GM21360 (cell line): ENCODE results near the gene RAB40C.

ENCODE experiments used
- ATAC-seq: cut with Tn5 transposase; IDR thresholded peaks from one replicate; pipeline ENCODE4 v1.9.1; 2021; ENCODE audit warnings: mild to moderate bottlenecking, moderate library complexity; ENCODE audit not compliant: unreplicated experiment

Gene RAB40C

GRCh38 chr16:666572-666971, 76.7 kb downstream of the RAB40C start:
- ATAC-seq: no peak

DNA sequence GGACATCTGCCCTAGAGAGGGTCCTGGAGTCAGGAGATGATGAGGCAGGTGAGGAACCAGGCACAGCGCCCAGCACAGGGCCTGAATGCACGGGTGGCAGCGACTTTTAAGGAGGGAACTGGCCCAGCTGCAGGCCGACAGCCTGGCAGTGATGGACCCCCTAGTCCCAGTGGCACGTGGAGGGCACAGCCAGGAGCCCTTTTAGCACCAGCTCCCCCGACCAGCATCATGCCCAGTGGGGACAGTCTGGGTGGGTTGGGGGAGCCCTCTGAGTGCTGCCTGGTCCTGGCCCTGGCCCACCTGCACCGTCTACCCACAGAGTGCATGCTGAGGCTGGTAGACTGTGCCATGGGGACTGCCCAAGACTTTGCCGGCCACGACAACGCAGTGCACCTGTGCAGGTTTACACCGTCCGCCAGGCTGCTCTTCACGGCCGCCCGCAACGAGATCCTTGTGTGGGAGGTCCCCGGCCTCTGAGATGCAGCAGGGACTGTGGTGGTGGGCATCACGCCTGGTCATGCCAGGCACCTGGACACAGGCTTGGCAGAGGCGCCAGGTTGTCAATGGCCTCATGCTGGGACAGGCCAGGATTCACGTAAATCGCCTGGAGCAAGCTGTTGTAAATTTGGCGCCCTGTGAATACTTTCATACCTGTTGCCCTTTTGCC, 77.4 kb downstream of the RAB40C start:
- no peak for ATAC-seq

DNA sequence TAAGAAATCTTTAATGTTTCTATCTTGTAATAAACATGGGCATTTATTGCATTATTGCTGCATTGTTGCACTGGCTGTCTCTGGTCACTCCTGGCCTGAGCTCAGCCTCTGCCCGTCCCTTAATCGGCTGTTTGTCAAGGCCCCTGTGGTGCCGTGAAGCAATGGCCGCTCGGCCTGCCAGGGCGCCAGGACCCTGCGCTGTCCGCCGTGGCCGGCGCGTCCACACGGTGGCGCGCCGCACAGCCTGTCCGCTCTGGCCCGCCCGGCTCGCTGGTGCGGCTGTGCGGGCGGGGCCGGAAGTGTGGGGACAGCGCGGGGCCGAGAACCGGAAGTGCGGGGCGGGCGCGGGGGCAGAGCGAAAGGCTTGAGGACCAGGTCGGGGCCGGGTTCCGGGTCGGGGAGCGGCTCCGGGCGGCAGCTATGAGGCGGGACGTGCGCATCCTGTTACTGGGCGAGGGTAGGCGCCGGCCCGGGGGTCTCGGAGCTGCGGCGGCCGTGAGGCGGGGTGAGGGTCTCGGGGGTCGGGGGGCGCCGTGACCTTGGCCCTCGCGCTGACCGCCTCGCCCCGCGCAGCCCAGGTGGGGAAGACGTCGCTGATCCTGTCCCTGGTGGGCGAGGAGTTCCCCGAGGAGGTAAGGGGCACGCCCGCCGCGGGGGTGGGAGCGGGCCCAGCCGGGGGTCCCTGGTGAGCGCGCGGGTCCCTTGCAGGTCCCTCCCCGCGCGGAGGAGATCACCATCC, 78.1 kb downstream of the RAB40C start, which contains the start of gene RHOT2:
Gene RHOT2 (plus strand): TSS at position 353 of the 739 bp plus-strand sequence. CDS start 68 bp downstream, at position 421.
- peak; percentile 84 for ATAC-seq

- ATAC-seq: no peak
Measured at GRCh38 chr16:668519-669171, 78.8 kb downstream of the RAB40C start.

- ATAC-seq: no peak
Measured at GRCh38 chr16:669666-670065, 79.8 kb downstream of the RAB40C start.

DNA sequence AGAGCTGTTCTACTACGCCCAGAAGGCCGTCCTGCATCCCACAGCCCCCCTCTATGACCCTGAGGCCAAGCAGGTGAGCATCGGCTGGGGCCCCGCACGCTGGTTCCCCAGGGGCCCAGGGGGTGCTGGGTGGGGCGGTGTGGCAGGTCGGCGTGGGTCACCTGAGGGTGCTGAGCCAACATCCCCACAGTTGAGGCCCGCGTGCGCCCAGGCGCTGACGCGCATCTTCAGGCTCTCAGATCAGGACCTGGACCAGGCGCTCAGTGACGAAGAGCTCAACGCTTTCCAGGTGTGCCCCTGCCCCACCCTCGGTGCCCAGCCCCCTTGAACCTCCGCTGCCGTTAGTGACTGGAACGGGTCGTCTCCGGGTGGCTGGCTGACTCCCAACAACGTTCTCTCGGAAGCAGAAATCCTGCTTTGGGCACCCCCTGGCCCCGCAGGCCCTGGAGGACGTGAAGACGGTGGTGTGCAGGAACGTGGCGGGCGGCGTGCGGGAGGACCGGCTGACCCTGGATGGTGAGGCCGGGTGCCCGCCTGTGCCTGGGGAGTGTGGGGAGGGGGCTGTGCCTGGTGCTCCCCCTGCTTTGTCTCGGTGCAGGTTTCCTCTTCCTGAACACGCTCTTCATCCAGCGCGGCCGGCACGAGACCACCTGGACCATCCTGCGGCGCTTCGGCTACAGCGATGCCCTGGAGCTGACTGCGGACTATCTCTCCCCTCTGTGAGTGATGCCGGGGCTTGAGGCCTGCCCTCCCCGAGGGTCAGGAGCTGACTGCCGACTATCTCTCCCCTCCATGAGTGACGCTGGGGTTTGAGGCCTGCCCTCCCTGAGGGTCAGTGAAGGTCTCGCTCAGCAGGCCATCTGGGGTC, 80.9 kb downstream of the RAB40C start:
- ATAC-seq: no peak

GRCh38 chr16:671353-672131, 81.7 kb downstream of the RAB40C start:
- ATAC-seq: no peak

DNA sequence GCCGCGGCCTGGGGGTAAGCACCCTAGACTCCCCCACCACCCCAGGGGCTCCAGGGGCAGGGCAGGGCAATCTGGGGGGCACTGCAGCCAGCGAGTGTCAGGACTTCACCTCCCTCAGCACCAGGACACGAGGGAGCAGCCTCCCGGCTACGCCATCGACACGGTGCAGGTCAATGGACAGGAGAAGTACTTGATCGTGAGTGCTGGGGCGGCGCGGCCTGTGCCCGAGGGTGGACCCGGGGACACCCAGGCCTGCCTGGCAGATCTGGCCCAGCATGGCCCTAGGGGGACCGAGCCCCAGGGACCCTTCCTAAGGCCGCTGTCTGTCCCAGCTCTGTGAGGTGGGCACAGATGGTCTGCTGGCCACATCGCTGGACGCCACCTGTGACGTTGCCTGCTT, 82.5 kb downstream of the RAB40C start:
- ATAC-seq: no peak

GRCh38 chr16:672851-673250, 83.0 kb downstream of the RAB40C start:
- no peak for ATAC-seq

GRCh38 chr16:673399-673991, 83.6 kb downstream of the RAB40C start:
- ATAC-seq: no peak

DNA sequence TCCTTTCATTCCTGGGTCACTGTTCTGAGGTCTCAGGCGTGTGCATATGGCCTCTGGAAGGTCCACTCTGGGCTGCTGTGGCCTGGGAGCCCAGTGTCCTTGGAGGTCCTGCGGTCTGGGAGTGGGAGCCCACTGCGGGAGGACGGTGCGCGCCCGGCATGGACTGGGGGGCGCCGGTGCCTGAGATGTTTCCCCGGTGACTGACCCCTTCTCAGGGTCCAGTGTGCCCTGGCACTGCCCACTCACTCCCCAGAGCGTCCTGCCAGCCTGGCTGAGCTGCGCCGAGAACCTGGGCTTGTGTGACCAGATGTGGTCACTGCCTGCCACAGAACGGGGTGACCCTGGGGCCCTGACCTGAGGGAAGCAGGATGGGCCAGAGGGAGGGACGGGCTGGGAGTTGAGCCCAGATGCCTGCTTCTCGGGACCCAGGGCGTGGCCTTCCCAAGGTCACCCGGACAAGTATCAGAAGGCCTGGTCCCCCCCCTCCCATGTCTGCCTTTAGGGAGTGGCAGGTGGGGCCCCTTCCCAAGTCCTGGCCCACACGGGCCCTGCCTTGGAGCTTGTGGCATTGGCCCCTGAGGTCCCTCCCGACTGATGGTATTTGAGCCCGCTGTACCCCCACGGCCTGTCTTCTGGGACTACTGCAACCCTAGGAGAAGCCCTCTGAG, 84.5 kb downstream of the RAB40C start:
- no peak for ATAC-seq

GRCh38 chr16:674968-675883, 85.4 kb downstream of the RAB40C start, which contains the start of gene RHBDL1:
TSS of gene RHBDL1 (plus strand) at chr16:675671. CDS start at chr16:675791, 120 bp downstream.
- no peak for ATAC-seq

GRCh38 chr16:675884-676564, 86.2 kb downstream of the RAB40C start:
- ATAC-seq: no peak

DNA sequence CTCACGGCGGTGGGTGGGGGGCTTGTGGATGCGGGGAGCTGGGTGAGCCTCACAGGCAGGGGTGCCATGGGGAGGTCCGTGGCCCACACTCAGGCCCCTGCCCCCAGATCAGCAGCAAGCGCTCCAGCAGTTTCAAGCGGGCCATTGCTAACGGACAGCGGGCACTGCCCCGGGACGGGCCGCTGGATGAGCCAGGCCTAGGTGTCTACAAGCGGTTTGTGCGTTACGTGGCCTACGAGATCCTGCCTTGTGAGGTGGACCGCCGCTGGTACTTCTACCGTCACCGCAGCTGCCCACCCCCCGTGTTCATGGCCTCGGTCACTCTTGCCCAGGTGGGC, 86.7 kb downstream of the RAB40C start:
- ATAC-seq: no peak

- ATAC-seq: no peak
Measured at GRCh38 chr16:676913-677312, 87.0 kb downstream of the RAB40C start.

GRCh38 chr16:677316-678190, 87.7 kb downstream of the RAB40C start:
- ATAC-seq: no peak
